ENCODE measurements around the gene PHF21B. TPM values are rescaled to one million over a fixed set of nuclear protein-coding genes. Genes with fewer than 3 reads are reported as not detected.

Gene PHF21B
- total and polyA plus RNA-seq, 2 of the 8 experiments (the other 6 are each of a cell fraction or from before 2014, with no cell fraction given): 19.3 to 68.1 TPM

DNA sequence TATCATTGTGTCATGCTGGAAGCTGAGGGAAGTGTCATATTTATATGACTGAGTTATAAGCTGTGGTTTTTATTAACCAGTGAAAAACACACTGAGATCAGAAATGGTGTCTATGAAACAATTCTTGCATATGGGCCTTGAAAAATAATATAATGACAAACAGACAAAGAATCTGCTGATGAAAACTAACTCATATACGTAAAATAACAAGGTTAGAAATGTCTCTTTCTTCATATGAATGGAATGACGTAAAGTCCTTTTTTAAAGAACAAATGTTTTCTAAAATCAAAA lies 48.8 kb upstream of the PHF21B start:
- Histone ChIP-seq H3K56ac (replicated peaks; ENCODE audit: insufficient read length, low read depth, low read length) (no peak overlapping the region), H3K23me2 (ENCODE audit: low read depth, low read length) (no peaks in the 10 kb centered on the region), H3K18ac (ENCODE audit: extremely low read depth, low read length) (no peak overlapping the region), H3K4ac (replicated peaks; ENCODE audit: insufficient read length, low read depth, low read length) (no peak overlapping the region), H3K79me1 (ENCODE audit: low read depth, low read length) (no peaks in the 10 kb centered on the region; the same call in 1 of the 2 replicates), H3K27me3 (replicated peaks in 1 of 4; ENCODE audit: control insufficient read depth in 3 of 4, extremely low read depth in 1 of 4, insufficient read depth in 3 of 4, low read length in 3 of 4) (0 out of 7 replicates have a peak, but pooled peaks cover 0 to 2% (median under 1%) of the 10 kb centered on the region in 4 experiments), H3K9ac (replicated peaks in 1 of 4; ENCODE audit: extremely low read depth in 1 of 4, low read depth in 3 of 4, low read length in 3 of 4) (no peak overlapping the region), H3K27ac (ENCODE audit: low read depth, low read length) (no peak overlapping the region), H3K4me2 (ENCODE audit: insufficient read depth in 1 of 2, low read depth in 2 of 2, low read length in 2 of 2) (no peak overlapping the region), H2AK5ac (ENCODE audit: low read depth, low read length) (no peak overlapping the region), H3K4me1 (replicated peaks in 1 of 4; ENCODE audit: control insufficient read depth in 3 of 4, insufficient read depth in 4 of 4, low read length in 3 of 4) (peaks cover under 1 to 10% (median 3%) of the 10 kb centered on the region in 4 experiments; a peak in 6 of 7 replicates), H3K23ac (ENCODE audit: insufficient read length) (no peak overlapping the region), H4K20me1 (replicated peaks in 1 of 2; ENCODE audit: control insufficient read depth in 1 of 2, insufficient read depth in 2 of 2, low read length in 2 of 2) (no peaks in the 10 kb centered on the region), H3K79me2 (ENCODE audit: control insufficient read depth in 1 of 2, insufficient read depth in 2 of 2, low read length in 2 of 2) (no peaks in the 10 kb centered on the region), H3K14ac (ENCODE audit: insufficient read length) (no peak overlapping the region), H4K8ac (ENCODE audit: extremely low read depth, insufficient read depth, low read length) (no peak overlapping the region), H3K9me3 (ENCODE audit: insufficient read depth in 2 of 2, low read depth in 1 of 2, low read length in 1 of 2) (no peaks in the 10 kb centered on the region), H4K91ac (replicated peaks; ENCODE audit: insufficient read length, low read length) (no peak overlapping the region), H2BK120ac (replicated peaks; ENCODE audit: low read depth, low read length) (no peak overlapping the region), H2BK5ac (ENCODE audit: low read depth, low read length) (no peak overlapping the region), H3K4me3 (ENCODE audit: extremely low read depth in 1 of 4, insufficient read depth in 2 of 4, low read depth in 3 of 4, low read length in 4 of 4) (no peak overlapping the region), H2BK15ac (ENCODE audit: low read length) (no peak overlapping the region), H2BK12ac (ENCODE audit: low read depth, low read length) (no peak overlapping the region), H2BK20ac (ENCODE audit: low read length) (no peak overlapping the region), H2AFZ (ENCODE audit: low read length) (no peak overlapping the region), H4K5ac (ENCODE audit: insufficient read length, low read depth, low read length) (no peak overlapping the region), H3K36me3 (ENCODE audit: control insufficient read depth in 2 of 4, insufficient read depth in 4 of 4, low read length in 3 of 4) (no peaks in the 10 kb centered on the region)
- DNase-seq (ENCODE audit: low read depth in 1 of 2, low spot score in 2 of 2): no peak
- CTCF ChIA-PET (ENCODE audit: partially characterized antibody): interaction anchor here (1.5 kb wide), 1 partner anchor 9 kb away, joined by 6 read pairs; no protein-coding TSS in a partner anchor
- no peak for FAIRE-seq
- 93% methylated on average over 2 of the region's 2 CpGs; no CpG with 5 or more reads in 1 of the 2 experiments for WGBS, 2 experiments (ENCODE audit: extremely low coverage in 1 of 2, insufficient coverage in 1 of 2, insufficient read length in 1 of 2, insufficient replicate concordance in 2 of 2, low coverage in 1 of 2, low lambda C conversion rate in 2 of 2, missing lambda C conversion rate in 1 of 2)
- TF ChIP-seq CBX5 (IDR thresholded peaks at IDR 0.05; ENCODE audit: low read depth, low read length) (no peak), RAD21 (IDR thresholded peaks at IDR 0.05 in 1 of 2, conservative IDR thresholded peaks at IDR 0.05 in 1 of 2; ENCODE audit: low read depth in 2 of 2, low read length in 2 of 2) (no peak), GTF2F1 (IDR thresholded peaks at IDR 0.05; ENCODE audit: borderline replicate concordance, low read depth, low read length) (no peak), CBX8 (IDR thresholded peaks at IDR 0.05; ENCODE audit: borderline replicate concordance, low read depth, low read length) (no peak), JUND (IDR thresholded peaks at IDR 0.05; ENCODE audit: low read length) (no peak), BRCA1 (IDR thresholded peaks at IDR 0.05; ENCODE audit: low read depth, low read length) (no peak), SP2 (IDR thresholded peaks at IDR 0.05; ENCODE audit: low read length) (no peak), CHD1 (IDR thresholded peaks at IDR 0.05; ENCODE audit: low read depth, low read length) (no peak), RNF2 (IDR thresholded peaks at IDR 0.05; ENCODE audit: borderline replicate concordance, low read depth, low read length, missing control alignments, poor library complexity, severe bottlenecking) (no peak), KDM5A (IDR thresholded peaks at IDR 0.05; ENCODE audit: low read length) (no peak)
- POLR2A ChIA-PET (ENCODE audit: partially characterized antibody): interaction anchor here (1.8 to 2.1 kb wide), 2 partner anchors 9 to 54 kb away, joined by 5 to 7 read pairs; no protein-coding TSS in a partner anchor

Data from H1 (cell line).